Measurements from ENCODE around the gene CFAP410.

Gene CFAP410

DNA sequence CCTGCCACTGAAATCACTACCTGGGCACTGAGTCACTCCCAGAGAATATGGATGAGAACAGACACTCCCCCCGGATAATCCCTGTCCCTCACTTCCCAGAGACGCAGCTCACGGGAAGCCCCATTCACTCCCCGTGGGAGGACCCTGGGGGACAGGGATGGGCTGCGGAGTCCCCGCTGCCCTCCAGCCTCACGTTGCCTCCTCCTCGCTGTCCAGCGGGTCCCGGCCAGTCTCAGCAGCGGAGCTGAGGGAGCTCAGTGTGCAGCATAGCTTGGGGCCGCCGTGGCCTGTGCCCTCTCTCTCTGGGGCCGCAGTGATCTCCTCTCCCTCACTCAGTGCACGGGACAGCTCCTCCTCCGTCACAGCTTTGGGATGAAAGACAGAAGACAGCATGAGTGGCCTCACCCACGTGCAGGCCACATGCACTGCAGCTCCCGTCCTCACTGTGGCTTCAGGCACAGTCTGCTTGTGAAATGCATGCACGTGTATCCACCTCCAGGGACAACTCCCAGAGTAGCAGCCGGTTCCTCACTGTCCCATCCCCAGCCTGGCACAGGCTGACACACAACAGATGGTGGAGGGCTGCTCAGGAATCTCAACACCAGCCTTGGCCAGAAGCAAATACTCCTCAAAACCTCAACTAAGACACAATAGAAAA lies 7.4 kb downstream of the CFAP410 start:
- H3K36me3 ChIP-seq (ENCODE audit: control insufficient read depth, insufficient read depth, low read length) = peaks cover 6% of the 10 kb centered on the region
- DNase-seq (ENCODE audit: extremely low read depth, insufficient read length) = no peak
- TF ChIP-seq, protein P1, sequence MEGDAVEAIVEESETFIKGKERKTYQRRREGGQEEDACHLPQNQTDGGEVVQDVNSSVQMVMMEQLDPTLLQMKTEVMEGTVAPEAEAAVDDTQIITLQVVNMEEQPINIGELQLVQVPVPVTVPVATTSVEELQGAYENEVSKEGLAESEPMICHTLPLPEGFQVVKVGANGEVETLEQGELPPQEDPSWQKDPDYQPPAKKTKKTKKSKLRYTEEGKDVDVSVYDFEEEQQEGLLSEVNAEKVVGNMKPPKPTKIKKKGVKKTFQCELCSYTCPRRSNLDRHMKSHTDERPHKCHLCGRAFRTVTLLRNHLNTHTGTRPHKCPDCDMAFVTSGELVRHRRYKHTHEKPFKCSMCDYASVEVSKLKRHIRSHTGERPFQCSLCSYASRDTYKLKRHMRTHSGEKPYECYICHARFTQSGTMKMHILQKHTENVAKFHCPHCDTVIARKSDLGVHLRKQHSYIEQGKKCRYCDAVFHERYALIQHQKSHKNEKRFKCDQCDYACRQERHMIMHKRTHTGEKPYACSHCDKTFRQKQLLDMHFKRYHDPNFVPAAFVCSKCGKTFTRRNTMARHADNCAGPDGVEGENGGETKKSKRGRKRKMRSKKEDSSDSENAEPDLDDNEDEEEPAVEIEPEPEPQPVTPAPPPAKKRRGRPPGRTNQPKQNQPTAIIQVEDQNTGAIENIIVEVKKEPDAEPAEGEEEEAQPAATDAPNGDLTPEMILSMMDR (IDR thresholded peaks at IDR 0.05; ENCODE audit: insufficient read depth, low read length, poor library complexity, severe bottlenecking) = no peak
- no peaks in the 10 kb centered on the region for H3K27me3 ChIP-seq (replicated peaks; ENCODE audit: control insufficient read depth, insufficient read depth, low read length)
- no peak overlapping the region for H3K4me3 ChIP-seq (replicated peaks; ENCODE audit: low read depth, low read length)

DNA sequence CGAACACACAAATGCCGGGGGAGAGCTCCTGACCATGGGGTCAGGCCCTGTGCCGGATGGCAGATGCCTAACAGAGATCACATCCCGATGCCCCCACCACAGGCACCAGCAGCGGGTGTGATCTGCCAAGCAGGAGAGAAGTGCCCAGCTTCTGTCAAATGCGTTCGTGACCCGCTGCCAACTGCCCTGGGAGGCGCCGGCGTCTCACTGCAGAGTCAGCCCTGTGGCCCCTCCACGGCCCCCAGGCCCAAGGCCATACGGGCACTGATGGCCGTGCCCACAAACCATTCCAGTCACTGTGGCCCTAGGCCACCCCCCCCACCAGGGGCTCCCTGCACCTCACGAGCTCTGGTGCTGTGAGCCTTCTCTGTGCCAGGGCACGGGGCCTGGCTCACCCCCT lies 8.0 kb downstream of the CFAP410 start:
- Histone ChIP-seq H3K27me3 (replicated peaks; ENCODE audit: control insufficient read depth, insufficient read depth, low read length) (no peaks in the 10 kb centered on the region), H3K4me3 (replicated peaks; ENCODE audit: low read depth, low read length) (no peak overlapping the region), H3K36me3 (ENCODE audit: control insufficient read depth, insufficient read depth, low read length) (peaks cover 9% of the 10 kb centered on the region)
- DNase-seq (ENCODE audit: extremely low read depth, insufficient read length) = no peak
- TF ChIP-seq, protein P1 (IDR thresholded peaks at IDR 0.05; ENCODE audit: insufficient read depth, low read length, poor library complexity, severe bottlenecking) = no peak

DNA sequence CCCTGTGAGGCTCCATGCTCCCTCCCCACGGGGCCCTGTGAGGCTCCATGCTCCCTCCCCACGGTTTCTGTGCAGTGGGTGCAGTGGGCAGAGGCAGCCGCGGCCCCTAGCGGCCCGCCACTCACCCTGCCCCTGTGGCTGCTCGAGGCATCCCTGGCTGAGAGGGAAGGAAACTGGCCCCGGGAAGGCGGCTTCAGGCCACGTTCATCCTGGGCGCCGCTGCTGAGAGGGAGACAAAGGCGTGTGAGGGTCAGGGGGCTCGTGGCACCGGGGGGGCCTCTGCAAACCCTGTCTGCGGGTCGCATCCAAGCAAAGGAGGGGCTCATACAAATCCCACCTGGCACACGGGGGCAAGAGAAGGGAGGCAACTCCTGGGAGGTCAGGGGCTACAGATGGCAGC lies 8.5 kb downstream of the CFAP410 start:
- no peak for DNase-seq (ENCODE audit: extremely low read depth, insufficient read length)
- no peaks in the 10 kb centered on the region for H3K27me3 ChIP-seq (replicated peaks; ENCODE audit: control insufficient read depth, insufficient read depth, low read length)
- TF ChIP-seq, protein P1 (IDR thresholded peaks at IDR 0.05; ENCODE audit: insufficient read depth, low read length, poor library complexity, severe bottlenecking) = no peak
- no peak overlapping the region for H3K4me3 ChIP-seq (replicated peaks; ENCODE audit: low read depth, low read length)
- peaks cover 13% of the 10 kb centered on the region for H3K36me3 ChIP-seq (ENCODE audit: control insufficient read depth, insufficient read depth, low read length)

DNA sequence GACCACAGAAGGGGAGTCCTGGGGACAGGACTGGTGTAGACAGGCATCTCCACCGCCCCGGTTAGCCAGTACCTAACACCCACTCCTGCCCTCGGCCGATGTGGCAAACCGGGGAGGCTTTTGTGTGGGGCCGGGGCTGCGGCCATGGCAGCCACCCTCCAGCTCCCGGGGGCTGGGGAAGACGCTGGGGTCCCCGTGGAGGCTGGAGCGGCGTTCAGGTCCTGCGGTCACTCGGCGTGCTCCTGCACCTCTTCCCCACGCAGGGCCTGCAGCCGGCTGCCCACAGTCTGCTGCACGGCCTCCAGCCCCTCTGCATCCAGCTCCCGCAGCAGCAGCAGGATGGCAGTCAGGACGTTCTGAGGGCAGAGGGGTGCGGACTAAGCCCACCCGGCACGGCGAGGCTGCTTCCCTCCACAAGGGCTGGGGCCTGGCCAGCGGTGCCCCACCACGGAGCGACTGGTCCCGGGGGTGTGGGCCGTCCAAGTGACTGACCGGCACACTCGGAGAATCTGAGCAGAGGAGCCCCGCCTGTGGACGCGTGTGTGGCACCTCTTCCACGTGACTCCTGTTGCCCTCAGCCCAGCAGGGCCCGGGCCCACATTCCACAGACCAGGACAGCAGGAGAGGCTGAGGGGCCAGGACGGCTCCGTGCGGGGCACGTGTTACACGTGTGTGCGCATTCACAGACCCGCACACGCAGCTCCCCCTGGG lies 9.1 kb downstream of the CFAP410 start:
- no peaks in the 10 kb centered on the region for H3K27me3 ChIP-seq (replicated peaks; ENCODE audit: control insufficient read depth, insufficient read depth, low read length)
- H3K4me3 ChIP-seq (replicated peaks; ENCODE audit: low read depth, low read length) = no peak overlapping the region
- TF ChIP-seq, protein P1 (IDR thresholded peaks at IDR 0.05; ENCODE audit: insufficient read depth, low read length, poor library complexity, severe bottlenecking) = no peak
- DNase-seq (ENCODE audit: extremely low read depth, insufficient read length) = no peak
- H3K36me3 ChIP-seq (ENCODE audit: control insufficient read depth, insufficient read depth, low read length) = peaks cover 18% of the 10 kb centered on the region

DNA sequence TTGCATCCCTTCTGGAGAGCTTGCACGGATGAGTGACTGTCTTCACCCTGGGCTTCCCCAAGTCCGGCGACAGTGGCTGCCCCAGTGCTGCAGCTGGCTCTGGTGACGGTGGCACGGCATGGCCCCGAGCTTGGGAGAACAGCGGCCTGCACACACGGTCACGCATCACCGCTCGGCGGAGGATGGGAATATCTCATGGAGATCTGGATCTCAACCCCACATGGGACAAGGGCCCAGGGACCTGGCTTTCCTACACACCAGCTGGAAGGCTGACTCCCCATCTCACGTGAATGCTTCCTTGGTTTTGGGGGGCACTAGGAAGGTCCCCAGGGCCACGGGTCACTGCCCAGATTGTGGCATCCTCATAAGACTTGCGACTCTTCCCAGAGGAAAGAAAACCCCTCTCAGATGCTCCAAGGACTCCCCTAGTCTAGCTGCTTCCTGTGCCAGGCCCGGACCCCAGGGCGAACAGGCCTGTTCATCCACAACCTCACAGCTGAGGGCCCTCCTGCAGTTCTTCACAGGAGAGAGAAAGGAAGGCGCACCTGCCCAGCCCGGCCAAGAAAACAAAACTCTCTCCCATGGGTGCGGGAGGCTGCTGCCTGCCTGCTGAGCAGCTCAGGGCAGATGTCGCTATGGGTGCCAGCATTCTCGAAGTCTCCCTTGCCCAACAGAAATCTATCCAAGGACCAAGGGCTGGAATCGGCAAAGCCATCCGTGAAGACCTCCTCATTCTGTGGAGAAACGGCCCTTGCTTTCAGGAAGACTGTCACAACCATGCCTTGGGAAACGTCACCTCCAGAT lies 9.9 kb downstream of the CFAP410 start:
- Histone ChIP-seq H3K4me3 (replicated peaks; ENCODE audit: low read depth, low read length) (no peak overlapping the region), H3K27me3 (replicated peaks; ENCODE audit: control insufficient read depth, insufficient read depth, low read length) (no peaks in the 10 kb centered on the region), H3K36me3 (ENCODE audit: control insufficient read depth, insufficient read depth, low read length) (peaks cover 19% of the 10 kb centered on the region)
- no peak for DNase-seq (ENCODE audit: extremely low read depth, insufficient read length)
- TF ChIP-seq, protein P1 (IDR thresholded peaks at IDR 0.05; ENCODE audit: insufficient read depth, low read length, poor library complexity, severe bottlenecking) = no peak

All from GM06990 (cell line).